NCI-H524 treated with DMSO at 0.1 percent for 48 hours (cell line): Measurements from ENCODE around the gene HHIPL1.

ENCODE experiments used
- DNase-seq: peaks from one replicate; lab custom pipeline; 2025; lab: John Stamatoyannopoulos, UW

HHIPL1 gene

GRCh38 chr14:99611646-99612045 is 33.3 kb upstream of the HHIPL1 start:
- no peak for DNase-seq

- DNase-seq, result peak; percentile 33
Observed at GRCh38 chr14:99612071-99612737, 32.7 kb upstream of the HHIPL1 start.

GRCh38 chr14:99612738-99613330 is 32.1 kb upstream of the HHIPL1 start:
- no peak for DNase-seq

GRCh38 chr14:99615497-99616157 is 29.3 kb upstream of the HHIPL1 start:
- DNase-seq, result no peak

- peak; percentile 89 for DNase-seq
Observed at GRCh38 chr14:99616832-99617800, 27.8 kb upstream of the HHIPL1 start.

GRCh38 chr14:99619835-99620834 is 24.8 kb upstream of the HHIPL1 start:
- peak; percentile 34 for DNase-seq

- DNase-seq, result no peak
Observed at GRCh38 chr14:99621948-99622347, 23.0 kb upstream of the HHIPL1 start.

- DNase-seq, result no peak
Observed at GRCh38 chr14:99624024-99624423, 20.9 kb upstream of the HHIPL1 start.

GRCh38 chr14:99624971-99625370 is 20.0 kb upstream of the HHIPL1 start:
- no peak for DNase-seq

GRCh38 chr14:99625476-99625875 is 19.5 kb upstream of the HHIPL1 start:
- no peak for DNase-seq

GRCh38 chr14:99626041-99626648 is 18.8 kb upstream of the HHIPL1 start:
- no peak for DNase-seq

- DNase-seq, result no peak
Observed at GRCh38 chr14:99627100-99627499, 17.8 kb upstream of the HHIPL1 start.

- no peak for DNase-seq
Observed at GRCh38 chr14:99627510-99628381, 17.2 kb upstream of the HHIPL1 start.

GRCh38 chr14:99628887-99629618 is 15.9 kb upstream of the HHIPL1 start:
- DNase-seq, result peak; percentile 32

- no peak for DNase-seq
Observed at GRCh38 chr14:99630202-99630601, 14.7 kb upstream of the HHIPL1 start.

- DNase-seq, result no peak
Observed at GRCh38 chr14:99632410-99633035, 12.4 kb upstream of the HHIPL1 start.

GRCh38 chr14:99633141-99633540 is 11.8 kb upstream of the HHIPL1 start:
- no peak for DNase-seq

- DNase-seq, result no peak
Observed at GRCh38 chr14:99633918-99634317, 11.0 kb upstream of the HHIPL1 start.
